Epidermal melanocyte (primary cell): ENCODE results near the gene CCBE1.

Source experiments
- DNase-seq: peaks from one replicate; pipeline ENCODE4 v3.0.0; 2011; ENCODE audit warnings: low spot score; ENCODE audit not compliant: insufficient read length

The CCBE1 gene

DNA sequence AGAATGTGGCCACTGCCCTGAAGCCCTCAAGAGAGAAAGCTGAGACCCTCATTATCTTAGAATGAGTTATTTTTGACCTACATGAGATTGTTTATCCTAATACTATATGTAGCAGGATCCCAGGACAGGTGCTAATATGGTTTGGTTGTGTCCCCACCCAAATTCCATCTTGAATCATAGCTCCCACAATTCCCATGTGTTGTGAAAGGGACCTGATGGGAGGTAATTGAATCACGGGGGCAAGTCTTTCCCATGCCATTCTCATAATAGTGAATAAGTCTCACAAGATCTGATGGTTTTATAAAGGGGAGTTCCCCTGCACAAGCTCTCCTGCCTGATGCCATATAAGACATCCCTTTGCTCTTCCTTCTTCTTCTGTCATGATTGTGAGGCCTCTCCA is 76.8 kb downstream of the CCBE1 start:
- no peak for DNase-seq

DNA sequence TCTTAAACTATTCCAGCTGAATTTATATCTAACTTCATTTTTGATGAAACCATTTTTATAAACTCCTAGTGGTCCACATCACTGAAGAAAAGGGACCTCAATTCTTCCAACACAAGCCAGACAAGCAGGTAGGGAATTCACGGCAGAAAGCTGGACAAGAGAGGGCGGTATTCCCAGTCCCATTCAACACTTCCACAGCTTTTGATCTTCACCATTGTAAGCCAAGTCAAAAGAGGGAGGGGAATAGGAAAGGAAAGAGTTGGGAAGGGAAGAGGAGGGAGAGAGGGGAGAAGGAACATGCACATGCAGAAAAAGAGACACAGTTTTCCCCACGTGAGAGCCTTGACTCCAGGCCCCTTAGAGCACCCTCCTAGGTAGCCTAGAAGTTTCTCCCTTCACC is 77.4 kb downstream of the CCBE1 start:
- no peak for DNase-seq

DNA sequence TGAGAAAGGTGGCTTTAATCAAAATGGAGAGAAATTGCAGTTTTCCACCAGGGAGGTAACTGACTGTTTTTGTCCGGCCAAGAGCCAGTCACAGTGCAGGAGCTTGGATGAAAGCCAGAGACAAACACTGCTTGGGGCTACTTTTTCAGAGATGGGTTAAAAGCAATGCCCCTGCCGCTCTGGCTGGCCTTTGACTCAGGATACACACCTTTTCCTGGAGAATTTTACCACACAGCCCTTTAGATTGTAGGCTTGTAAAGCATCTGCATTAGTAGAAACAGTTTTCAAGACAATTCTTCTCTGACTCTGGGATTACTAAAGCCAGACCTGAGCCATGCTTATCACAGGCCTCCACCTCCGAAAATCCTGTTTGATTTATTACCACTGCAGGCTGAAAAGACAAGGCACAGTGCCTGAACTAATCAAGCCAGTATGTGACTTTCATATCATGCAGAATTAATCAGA is 79.7 kb downstream of the CCBE1 start:
- DNase-seq = no peak

DNA sequence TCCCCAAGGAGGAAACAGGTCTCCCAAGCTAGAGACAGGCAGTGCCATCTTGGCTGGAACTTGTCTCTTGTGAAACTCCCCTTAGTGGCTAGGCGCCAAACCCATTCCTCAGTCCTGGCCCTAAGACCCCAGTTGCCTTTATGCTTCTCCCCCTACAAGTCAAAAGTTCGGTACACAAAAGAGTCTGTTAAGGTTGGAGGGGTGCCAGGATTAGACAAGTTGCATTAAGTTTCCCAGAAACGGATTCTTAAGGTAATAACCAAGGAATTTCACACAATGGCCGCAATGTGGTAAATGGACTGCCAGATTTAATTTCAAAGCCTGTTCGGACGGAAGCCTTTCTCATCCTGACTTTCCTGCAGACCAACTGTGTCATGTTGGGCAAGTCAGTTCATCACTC is 80.7 kb downstream of the CCBE1 start:
- no peak for DNase-seq

DNA sequence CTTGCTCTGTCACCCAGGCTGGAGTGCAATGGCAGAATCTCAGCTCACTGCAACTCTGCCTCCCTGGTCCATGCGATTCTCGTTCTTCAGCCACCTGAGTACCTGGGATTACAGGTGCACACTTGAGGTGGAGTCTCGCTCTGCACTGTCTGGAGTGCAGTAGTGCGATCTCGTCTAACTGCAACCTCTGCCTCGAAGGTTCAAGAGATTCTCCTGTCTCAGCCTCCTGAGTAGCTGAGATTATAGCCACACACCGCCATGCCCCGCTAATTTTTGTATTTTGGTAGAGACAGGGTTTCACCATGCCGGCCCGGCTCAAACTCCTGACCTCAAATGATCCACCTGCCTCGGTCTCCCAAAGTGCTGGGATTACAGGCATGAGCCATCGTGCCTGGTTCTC is 83.3 kb downstream of the CCBE1 start:
- no peak for DNase-seq

DNA sequence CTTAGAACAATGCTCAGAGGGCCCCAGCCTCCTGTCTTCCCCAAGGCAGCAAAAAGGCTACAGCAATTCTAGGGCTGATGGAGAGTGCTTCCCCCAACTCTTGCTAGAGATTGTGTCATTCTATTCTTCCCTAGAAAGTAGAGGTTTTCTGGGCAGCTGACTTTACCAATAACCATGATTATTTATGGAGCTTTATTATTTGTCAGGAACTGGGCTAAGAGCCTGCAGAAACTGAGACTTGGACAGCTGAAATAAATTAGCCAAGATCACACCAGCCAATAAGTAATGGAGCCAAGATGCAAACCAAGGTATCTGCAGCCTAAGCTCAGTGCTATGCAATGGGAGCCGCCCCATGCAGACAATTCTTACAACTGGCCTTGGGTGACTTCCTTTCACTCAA is 84.8 kb downstream of the CCBE1 start:
- peak; percentile 28 for DNase-seq

DNA sequence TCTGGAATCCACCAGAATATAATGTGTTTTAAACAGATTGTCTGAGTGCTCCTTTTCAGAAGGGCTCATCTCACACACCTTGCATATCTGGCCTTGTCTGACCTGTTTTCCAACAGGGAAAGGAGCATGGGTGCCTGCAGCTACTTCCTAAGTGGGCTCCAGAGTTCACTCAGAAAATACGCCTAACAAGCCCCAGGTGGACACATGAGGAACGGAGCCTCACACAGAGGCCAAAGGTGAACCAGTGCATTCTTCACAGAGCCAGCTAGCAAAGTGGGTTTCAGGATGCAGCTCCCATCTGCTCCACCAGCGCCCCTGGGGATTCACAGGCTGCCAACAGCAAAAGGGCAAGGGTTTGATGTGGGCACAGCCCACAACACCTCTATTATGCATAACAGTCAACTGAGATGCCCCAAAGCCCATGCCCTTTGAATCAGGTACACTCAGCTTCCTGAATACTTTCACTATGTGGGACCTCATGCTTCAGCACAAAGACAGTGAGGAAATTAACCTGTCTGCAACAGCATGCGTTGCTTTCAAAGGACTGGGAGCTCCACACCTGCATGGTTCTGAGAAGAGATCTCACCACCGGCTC is 86.6 kb downstream of the CCBE1 start:
- DNase-seq = no peak

DNA sequence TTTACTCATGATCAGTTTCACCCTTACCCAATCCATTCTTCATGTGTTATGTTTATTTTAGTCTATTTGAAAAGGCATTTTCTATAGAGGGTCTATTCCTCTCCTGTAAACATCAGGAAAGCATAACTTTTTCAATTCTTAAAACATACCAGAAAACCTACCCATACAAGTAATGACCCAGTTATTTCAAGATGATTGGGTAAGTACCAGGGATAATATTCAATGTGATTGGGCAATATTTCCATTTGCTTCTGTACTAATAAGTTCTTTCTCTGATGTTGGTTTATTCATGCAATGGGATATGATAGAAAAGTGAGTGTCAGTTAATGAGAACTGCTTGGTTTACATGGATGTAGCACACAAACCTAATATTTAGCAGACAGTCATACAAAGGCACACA is 87.6 kb downstream of the CCBE1 start:
- DNase-seq = no peak

DNA sequence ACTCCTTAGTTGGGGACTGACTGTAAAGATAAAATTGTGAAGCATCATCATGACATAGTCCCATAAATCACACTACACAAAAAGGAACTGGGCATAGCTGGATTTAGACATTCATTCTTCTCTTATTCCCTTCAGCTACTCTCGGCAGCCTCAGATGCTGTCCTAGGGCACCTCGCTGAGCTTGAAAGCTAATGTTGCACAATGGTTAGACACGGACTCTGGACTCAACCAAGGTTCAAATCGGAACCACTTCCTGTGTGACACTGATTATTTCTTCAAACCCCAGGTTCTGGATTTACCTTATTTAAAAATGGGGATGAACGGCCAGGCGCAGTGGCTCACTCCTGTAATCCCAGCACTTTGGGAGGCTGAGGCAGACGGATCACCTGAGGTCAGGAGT is 89.8 kb downstream of the CCBE1 start:
- DNase-seq = no peak

DNA sequence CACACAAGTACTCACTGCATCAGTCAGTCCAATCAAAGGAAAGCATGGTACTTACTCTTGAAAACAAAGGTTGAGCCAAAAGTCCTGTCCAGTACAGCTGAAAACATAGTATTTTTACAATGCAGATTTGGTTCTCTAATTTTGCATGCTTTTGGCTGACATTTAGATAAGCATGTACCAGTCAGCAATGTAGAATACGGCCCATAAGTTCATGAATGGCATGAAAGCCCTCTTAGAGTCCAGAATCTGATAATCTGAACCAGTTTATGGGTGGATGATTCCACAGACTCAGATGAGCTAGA is 90.2 kb downstream of the CCBE1 start:
- no peak for DNase-seq

DNA sequence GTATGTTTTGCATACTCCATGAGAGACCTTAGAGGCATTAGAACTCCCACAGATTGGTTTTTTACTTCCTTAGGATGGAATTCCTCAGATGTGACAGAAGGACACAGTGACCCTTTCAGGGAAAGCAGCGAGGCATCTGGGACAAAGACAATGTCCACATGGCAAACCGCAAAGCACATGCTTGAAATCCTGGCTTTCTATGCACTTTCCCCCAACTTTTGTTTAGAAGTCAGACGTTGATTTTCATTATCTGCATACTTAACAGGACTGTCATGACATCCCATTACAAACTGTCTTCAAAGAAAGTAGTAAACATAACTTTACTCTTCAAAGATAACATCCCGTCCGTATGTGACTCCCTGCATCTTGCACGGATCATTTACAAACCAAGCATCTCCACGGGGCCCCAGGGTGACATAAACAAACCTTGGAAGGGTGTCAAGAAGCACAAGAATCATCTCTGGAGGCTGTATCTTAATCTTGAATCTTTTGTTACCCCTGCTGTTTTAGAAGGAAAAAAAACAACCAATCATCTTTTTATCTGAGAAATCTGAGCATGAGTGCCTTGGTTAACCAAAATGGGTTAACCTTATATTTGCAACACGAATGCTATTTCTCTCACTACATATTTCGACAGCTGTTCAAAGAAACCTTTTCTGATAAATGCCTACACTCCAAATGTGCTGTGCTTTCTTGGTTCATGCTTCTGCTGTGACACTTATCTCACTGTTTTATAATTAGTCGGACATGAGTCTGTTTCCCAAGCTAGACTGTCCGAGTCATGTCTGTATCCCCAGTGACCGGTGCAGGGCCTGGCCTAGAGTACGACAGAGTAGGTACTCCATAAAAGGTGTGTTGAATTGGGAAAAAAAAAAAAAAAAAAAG is 90.8 kb downstream of the CCBE1 start:
- DNase-seq = peak; percentile 38

DNA sequence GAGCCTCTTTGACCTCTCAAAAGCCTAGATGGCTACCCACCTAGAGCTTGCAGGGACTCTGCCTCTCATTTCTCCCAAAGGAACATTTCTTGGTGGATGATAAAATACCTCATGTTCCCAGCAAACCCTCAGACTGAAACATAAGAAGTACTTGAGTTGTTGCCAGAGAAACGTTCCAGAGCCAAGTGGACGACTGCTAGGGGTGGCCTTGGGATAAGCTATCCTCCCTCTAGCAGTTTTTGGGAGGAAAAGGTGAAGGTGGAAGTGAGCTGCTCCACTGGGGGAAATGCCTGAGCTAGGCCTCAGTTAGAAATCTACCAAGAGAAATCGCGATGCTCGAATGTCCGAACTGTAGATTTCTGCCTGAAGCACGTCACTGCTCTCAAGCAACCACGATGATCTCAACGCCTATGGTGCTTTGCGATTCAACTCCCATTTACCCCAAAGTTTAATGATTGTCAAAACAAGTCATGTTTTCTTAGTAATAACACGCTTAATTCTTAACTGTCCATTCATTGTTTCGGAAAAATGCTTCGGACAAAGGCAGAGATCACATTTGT is 91.5 kb downstream of the CCBE1 start:
- DNase-seq = no peak

DNA sequence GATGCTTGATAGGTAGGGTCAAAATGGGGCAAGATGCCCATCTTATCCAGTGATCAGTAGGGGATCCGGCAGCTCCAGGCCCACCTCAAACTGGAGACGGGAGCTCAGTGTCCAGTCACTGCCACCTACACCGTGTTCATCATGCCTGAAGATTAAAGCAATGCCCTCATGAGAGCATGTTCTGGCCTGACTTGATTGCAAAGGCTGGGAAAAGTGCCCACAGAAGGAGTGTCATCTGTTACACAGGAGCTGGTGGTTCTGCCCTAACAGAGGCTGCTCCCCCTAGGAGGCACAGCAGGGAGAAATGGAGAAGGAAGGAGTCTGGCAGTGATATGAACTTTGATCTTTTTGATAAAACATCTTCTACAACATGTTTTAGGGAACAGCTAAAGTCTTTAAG is 92.3 kb downstream of the CCBE1 start:
- no peak for DNase-seq

DNA sequence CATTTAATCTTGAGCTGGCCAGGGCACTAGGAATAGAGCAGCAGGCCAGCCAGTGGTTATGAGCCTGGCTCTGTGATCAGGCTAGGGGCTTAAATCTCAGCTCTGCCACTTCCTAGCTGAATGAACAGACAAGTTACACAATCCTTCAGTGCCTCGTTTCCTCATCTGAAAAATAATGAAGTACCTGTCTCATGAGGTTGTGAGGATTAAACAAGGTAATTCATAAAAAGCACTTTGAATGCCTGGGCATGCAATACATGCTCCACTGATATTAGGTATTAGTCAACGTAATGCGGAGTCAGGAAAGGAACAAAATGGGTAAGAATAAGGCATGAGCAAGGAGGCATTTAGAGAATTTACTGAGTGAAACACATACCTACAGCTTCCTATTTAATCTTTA is 100.2 kb downstream of the CCBE1 start:
- no peak for DNase-seq

DNA sequence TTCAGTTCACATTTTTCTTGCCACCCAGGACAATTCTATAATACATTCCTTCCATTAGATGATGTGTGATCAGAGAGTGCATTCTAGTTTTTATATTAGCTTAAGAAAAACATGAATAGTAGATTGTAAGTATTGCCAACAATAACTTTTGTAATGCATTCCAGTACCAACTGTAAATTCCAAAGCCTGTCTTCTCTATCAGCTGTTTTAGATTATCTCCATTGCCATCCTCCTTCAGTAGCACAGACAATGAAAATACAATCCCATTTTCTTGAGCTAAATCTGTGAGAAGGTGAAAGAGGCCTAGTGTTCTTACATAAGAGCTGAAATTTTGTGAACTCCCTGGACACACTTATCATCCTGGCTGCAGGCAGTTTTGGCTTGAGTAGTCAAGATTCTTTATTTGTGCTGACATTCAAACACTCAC is 103.9 kb downstream of the CCBE1 start:
- peak; percentile 48 for DNase-seq

DNA sequence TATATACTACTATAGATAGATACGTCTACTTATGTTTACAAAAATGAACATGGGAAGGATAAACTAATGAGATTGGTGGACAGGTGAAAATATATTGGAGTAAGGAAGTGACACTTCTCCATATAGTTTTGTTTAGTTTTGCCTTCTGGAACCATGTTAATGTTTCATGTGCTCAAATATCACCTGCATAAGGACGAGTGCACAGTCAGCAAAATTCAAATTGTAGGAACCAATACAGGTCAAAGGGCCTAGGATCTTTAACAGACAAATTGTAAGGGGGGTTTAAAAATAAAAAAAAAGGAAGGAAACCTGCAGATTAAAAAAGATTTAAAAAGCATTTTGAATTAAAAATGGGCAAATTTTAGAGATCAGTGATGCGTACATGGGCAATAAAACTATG is 104.6 kb downstream of the CCBE1 start:
- DNase-seq = no peak

DNA sequence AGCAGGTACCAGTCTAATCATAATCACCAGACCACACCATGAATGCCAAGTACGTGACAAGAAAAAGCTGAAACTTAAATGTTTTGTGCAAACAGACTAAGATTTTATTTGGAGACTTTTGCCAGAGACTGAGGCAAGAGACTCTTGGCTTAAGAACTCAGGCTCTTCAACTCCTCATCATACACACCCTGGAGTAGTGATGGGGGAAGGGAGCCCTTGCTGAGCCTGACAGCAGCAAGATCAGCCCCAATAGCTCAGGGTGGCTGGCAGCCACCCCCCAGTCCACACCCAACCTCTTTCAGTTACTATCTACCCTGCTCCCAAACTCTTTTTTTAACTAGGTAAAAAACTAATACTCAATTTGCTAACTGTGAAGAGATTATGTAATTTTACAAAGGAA is 114.8 kb downstream of the CCBE1 start:
- no peak for DNase-seq

DNA sequence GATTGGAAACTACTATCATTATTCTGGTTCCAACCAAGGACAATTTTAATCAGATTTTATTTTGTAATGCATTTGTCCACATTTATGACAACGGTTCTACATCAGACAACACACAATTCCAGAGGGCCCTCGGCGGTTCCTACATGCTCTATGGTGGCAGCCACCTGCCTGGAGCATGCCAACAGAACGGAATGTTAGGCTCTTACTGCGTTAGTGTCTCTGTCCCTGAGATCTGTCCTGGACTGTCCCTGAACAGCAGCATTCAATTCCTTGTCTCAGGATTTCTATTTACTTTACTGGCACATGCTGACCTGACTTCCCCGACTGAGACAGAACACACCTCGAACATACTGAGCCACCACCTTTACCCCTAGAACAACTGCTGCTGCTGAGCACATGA is 117.7 kb downstream of the CCBE1 start:
- no peak for DNase-seq

DNA sequence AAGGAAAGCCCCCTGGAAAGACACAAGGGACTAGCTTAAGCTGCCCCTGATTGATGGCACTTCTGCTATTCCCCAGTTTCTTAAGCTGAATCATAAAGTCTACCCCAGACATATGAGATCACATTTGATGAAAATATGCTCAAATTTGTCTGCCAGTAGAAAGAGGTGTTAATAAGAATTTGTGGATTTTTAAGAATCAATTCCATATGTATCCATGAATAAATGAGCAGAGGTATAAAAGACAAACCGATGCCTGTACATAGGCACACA is 119.9 kb downstream of the CCBE1 start:
- no peak for DNase-seq

DNA sequence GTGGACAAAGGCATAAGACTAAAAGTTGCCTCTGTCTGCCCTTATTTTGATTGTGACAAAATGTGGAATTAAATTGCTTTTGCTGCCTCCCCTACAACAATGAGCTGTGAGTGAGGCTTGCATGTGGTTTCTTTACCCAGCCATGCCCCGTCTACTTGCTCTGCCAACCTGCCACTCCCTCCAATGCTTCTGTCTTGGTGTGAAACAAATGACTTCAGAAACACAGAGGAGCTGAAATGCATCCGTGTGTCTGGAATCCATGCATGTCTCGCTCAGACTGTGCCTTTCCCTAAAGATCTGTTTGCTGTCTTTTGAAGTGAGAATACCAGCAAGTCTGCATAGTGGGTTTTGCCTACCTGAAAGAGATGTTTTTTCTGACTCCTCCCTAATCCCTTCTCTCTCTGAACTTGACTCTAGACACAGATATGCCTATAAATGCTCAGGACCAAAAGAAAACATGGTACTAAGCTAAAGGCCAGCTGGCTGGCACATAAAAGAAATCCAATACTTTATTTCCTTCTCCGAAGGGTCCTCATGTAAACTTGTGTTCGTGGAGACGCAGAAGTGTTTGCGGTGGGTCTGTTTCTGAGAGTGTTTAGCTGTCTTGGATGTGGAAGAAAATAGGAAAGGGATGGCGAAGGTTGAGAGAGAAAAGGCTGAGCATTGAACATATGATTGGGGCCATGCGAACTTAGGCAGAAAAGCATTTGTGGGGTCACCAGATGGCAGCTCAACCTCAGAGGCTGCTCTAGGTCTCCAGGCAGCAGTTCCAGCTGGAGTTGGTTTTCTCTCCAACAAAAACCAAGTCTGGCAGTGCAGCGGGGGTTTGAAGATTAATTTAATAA is 120.5 kb downstream of the CCBE1 start:
- no peak for DNase-seq

DNA sequence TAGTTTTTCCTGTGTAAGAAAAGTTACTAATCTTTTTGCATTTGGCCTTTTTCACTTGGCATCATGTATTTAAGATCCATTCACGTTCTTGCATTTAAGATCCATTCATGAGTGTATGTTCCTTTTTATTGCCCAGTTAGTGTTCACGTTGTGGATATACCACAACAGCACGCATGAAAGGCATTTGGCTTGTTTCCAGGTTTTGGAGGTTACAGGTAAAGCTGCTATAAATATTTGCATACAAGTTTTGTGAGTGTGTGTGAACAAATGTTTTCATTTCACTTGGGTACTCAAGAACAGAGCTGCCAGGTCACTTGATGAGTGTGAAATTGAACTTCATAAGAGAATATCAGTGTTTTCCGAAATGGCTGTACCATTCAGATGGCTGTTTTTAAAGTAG is 121.2 kb downstream of the CCBE1 start:
- DNase-seq = no peak

DNA sequence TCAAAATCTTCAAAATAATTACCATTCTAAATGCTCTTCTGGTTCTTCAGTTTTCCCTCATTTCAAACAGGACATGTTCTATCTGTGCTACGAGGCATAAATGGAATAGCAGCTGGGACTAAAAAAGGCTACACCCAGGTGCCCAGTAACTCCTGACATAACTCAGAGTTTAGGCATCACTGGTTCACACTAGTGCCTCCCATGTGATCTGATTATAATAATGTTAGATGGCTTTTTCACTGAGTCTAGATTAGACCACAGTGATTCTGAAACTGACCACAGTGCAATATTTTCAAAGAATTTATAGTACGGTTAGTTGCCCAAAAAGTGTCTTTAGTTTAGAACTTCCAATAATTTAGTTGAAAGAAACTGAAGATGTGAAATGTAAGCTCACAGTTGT is 123.3 kb downstream of the CCBE1 start:
- DNase-seq = no peak
